BE2C (cell line): ENCODE data around the gene ATG9A.

ENCODE experiments used
- DNase-seq: peaks from one replicate; pipeline ENCODE4 v3.0.0-alpha.2; 2020
- H3K27me3 ChIP-seq: fragments of 250-450 bp; sonication (Bioruptor Pico); 2 replicates; pipeline ENCODE4 v1.5.1; 2020; ENCODE audit warnings: mild to moderate bottlenecking
- H3K36me3 ChIP-seq: fragments of 250-450 bp; sonication (Bioruptor Pico); 2 replicates; pipeline ENCODE4 v1.5.1; 2020; ENCODE audit warnings: mild to moderate bottlenecking
- H3K4me1 ChIP-seq: fragments of 250-450 bp; sonication (Bioruptor Pico); 2 replicates; pipeline ENCODE4 v1.5.1; 2020
- H3K4me3 ChIP-seq: 2 replicates; pipeline ENCODE4 v1.5.1; 2011; ENCODE audit warnings: low read depth, low read length
- H3K9me3 ChIP-seq: fragments of 250-450 bp; sonication (Bioruptor Pico); 2 replicates; pipeline ENCODE4 v1.5.1; 2020
- TF ChIP-seq, protein P1 (sequence below): IDR thresholded peaks from 2 replicates; pipeline ENCODE4 v1.5.1; 2012; ENCODE audit warnings: mild to moderate bottlenecking, low read depth, low read length

ATG9A gene

DNA sequence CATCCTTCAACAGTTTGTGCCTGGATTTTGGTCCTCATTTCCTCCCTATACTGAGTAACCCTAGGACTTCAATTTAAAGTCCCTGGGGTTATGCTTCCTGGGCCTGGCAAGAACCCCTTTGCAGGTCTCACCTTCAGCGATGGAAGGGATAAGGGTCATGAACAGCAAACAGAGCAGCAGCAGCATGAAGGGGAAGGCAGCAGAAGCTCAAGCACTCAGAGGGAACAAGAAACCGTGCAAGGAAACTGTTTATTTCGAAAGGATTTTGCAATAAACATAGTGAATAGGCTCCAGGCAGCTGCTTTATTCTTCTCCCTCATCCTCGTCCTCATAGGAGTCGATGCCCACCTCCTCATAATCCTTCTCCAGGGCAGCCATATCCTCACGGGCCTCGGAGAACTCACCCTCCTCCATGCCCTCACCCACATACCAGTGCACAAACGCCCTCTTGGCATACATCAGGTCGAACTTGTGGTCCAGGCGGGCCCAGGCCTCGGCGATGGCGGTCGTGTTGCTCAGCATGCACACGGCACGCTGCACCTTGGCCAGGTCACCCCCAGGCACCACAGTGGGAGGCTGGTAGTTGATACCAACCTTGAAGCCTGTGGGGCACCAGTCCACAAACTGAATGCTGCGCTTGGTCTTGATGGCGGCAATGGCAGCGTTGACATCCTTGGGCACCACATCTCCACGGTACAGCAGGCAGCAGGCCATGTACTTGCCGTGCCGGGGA is 20.8 kb upstream of the ATG9A start:
- Histone ChIP-seq H3K9me3 (no peaks in the 10 kb centered on the region), H3K4me3 (no peak overlapping the region), H3K27me3 (peaks cover 36% of the 10 kb centered on the region), H3K36me3 (no peaks in the 10 kb centered on the region), H3K4me1 (peaks cover 15% of the 10 kb centered on the region)
- no peak for DNase-seq
- TF ChIP-seq, protein P1, sequence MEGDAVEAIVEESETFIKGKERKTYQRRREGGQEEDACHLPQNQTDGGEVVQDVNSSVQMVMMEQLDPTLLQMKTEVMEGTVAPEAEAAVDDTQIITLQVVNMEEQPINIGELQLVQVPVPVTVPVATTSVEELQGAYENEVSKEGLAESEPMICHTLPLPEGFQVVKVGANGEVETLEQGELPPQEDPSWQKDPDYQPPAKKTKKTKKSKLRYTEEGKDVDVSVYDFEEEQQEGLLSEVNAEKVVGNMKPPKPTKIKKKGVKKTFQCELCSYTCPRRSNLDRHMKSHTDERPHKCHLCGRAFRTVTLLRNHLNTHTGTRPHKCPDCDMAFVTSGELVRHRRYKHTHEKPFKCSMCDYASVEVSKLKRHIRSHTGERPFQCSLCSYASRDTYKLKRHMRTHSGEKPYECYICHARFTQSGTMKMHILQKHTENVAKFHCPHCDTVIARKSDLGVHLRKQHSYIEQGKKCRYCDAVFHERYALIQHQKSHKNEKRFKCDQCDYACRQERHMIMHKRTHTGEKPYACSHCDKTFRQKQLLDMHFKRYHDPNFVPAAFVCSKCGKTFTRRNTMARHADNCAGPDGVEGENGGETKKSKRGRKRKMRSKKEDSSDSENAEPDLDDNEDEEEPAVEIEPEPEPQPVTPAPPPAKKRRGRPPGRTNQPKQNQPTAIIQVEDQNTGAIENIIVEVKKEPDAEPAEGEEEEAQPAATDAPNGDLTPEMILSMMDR: no peak

DNA sequence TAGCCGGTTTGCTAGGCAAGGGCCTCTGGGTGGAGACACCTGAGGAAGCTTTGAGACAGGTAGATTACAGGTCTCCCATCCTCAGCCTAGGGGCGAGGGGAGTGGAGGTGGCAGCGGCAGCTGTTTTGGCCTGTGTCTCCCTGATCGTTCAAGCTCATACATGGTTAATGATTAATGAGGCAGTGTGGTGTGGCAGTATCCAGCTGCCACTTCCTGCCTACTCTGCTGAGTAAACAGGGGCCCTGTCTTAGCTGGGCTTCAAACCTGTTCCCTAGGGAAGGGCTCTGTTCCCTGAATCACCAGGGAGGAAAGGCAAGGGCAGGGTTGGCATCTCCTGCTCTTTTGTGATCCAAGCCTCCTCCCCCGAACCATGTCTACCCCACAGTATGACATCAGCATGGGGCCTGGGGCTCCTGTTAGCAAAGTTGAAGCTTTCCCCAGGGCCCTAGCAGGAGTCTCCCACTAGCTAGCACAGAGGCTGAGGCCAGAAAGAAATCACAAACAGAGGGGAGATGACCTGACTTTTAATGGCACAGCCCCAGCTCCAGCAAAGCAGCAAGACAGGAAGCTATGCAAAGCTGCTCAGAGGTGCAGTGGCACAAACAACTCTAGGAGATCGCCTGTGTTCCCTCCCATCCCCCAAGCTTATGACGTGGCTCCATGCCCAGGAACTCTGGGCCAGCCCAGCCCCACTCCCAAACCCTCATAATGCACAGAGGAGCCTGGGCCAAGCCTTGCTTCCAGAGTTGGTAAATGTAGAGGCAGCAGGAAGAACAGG is 20.0 kb upstream of the ATG9A start:
- DNase-seq: peak; percentile 59
- Histone ChIP-seq H3K9me3 (no peaks in the 10 kb centered on the region), H3K27me3 (peaks cover 27% of the 10 kb centered on the region), H3K4me3 (no peak overlapping the region), H3K4me1 (peaks cover 15% of the 10 kb centered on the region), H3K36me3 (no peaks in the 10 kb centered on the region)
- TF ChIP-seq, protein P1: no peak

DNA sequence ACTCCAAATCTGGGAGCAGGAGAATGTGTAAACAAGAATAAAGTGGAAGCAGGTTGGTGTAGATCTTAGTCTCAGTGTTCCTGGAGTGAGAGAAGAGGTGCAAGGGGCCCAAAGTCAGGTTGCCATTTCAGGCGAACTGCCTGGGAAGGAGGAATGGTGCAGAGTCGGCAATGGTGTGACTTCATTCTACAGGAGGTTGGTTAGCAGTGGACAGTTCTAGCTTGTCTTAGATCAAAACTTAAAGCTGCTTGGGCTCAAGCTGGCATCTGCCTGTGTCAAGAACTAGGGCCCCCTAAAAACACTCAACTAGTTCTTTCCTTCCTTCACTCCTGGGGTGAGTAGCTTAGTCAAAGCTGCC is 19.4 kb upstream of the ATG9A start:
- Histone ChIP-seq H3K4me1 (peaks cover 15% of the 10 kb centered on the region), H3K4me3 (no peak overlapping the region), H3K27me3 (peaks cover 22% of the 10 kb centered on the region), H3K36me3 (no peaks in the 10 kb centered on the region), H3K9me3 (no peaks in the 10 kb centered on the region)
- TF ChIP-seq, protein P1: no peak
- DNase-seq: no peak

DNA sequence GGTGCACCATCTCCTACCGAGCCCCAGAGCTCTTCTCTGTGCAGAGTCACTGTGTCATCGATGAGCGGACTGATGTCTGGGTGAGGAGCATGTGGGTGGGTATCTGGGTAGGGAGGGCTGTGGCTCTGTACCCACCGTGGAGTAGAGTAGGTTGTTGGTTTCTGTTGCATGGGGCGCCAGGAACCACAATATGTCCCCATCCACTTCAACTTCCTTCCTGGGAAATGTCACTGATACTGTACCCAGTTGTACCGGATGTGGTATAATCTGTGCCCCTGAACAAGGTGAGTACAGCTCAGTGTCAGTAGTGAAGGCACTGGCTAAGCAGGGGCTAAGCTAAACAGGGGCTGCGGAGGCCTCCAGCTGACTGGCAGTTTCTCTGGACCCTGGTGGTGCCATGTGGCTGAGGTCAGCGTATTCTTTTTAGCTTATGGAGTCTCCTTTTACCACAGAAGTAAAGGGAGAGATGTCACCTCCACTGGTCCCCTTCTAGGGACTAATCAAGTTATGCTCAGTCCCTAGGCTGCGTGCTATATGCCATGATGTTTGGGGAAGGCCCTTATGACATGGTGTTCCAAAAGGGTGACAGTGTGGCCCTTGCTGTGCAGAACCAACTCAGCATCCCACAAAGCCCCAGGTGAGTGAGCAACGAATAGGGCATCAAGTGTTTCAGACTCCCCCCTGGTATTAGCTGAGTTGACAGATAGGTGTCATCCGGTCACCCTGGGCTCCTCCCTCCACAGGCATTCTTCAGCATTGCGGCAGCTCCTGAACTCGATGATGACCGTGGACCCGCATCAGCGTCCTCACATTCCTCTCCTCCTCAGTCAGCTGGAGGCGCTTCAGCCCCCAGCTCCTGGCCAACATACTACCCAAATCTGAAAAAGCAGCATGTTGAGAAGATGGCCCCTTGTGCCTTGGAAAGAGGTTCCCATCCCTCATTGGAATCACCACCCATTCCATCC is 18.5 kb upstream of the ATG9A start:
- Histone ChIP-seq H3K9me3 (no peaks in the 10 kb centered on the region), H3K27me3 (peaks cover 13% of the 10 kb centered on the region), H3K36me3 (no peaks in the 10 kb centered on the region), H3K4me1 (peaks cover 15% of the 10 kb centered on the region), H3K4me3 (no peak overlapping the region)
- TF ChIP-seq, protein P1: no peak
- no peak for DNase-seq

DNA sequence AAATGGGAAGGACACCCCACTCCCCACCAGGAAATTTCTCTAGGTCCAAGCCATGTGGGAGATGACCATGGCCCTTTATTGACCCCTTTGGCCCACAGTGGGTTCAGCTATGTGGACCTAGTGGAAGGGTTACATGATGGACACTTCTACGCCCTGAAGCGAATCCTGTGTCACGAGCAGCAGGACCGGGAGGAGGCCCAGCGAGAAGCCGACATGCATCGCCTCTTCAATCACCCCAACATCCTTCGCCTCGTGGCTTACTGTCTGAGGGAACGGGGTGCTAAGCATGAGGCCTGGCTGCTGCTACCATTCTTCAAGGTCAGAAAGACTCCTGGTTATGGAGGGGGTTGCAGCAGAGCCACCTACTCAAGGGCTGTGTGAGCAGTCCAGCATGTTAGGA is 17.1 kb upstream of the ATG9A start:
- Histone ChIP-seq H3K36me3 (no peaks in the 10 kb centered on the region), H3K4me3 (no peak overlapping the region), H3K4me1 (peaks cover 15% of the 10 kb centered on the region), H3K9me3 (no peaks in the 10 kb centered on the region), H3K27me3 (no peaks in the 10 kb centered on the region)
- TF ChIP-seq, protein P1: no peak
- DNase-seq: no peak
